Fibroblast of skin of back (primary cell): ENCODE measurements around the gene FOXE1.
A peak's percentile ranks its signal among the peaks of the same experiment; 100 is the strongest.

Experiments used
- DNase-seq: peaks from one replicate; pipeline ENCODE4 v3.0.0-alpha.2; 2013

FOXE1 gene

DNA sequence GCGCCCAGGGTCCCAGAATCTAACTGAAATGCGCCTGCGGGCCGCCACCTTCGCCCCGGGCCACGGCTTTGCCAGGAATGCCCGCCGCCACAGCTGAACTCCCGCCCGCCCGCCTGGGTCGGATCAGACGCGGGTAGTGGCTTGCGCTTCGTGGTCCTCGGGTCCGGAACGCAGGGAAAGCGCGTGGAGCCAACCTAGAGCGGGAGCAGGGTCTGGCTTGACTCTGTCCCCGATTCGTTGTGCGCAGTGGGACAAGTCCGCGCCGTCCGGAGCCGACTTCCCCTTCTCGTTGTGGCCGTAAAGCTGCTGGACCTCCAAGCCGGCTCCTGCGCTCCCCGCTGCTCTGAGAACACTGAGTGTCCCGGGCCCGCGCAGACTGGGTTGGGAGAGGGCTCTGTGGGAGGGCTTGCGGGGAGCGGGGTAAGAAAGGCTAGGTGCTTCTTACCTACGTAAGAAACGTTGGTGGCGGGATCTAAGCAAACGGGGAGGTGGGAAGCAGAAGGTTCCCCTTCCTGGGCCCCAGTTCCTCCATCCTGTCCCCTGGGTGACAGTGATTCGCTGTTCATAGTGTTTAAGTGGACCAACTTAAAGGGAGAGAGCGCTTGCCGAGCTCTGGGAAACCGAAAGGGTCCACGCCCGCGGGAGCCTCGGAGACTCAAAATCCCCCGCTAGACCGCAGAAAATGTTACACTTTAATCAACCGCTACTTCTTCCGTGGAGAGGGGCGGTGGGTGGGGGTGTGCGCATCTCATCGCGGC, 4.4 kb upstream of the FOXE1 start:
- no peak for DNase-seq

GRCh38 chr9:97849980-97850379, 3.0 kb upstream of the FOXE1 start:
- no peak for DNase-seq

GRCh38 chr9:97850746-97851445, 2.1 kb upstream of the FOXE1 start:
- DNase-seq, result no peak

DNA sequence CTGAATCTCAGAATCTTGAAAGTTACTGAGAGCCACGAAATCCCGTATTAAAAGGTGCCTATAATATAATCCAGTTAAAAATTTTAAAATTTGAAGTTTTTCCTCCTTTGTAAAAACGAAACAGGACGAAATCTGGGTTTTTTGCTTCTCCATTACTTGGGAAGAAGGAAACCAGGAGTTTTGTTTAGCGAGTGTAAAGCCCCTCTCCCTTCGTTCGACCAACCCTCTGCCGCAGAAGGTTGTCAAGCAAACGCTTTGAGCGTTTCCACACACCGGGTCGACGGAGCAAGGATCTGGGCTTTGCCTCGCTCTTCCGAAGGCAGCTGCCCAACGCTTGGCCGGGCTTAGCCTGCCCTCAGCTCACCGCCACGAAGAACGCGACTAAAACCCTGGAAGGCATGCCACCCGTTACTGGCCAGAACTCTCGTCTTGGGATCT, 1.6 kb upstream of the FOXE1 start:
- DNase-seq, result no peak

DNA sequence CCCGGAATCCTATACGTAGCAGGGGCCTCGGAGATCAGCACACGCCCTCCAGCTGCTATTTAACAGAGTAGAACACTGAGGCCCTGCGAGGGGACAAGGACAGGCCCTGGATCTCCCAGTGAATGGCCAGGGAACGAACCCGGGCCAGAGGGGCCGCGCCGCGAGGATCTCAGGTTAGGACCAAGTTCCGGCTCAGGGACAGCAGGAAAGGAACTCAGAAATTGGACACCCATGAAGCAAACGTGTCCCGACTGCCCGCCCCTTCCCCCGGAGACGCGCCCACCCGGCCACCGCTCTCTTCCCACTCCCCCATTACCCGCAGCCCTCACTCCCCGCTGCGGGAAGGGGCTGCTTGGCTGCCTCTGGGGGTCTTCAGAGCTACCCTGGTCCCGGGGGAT, 1.0 kb upstream of the FOXE1 start:
- no peak for DNase-seq

DNA sequence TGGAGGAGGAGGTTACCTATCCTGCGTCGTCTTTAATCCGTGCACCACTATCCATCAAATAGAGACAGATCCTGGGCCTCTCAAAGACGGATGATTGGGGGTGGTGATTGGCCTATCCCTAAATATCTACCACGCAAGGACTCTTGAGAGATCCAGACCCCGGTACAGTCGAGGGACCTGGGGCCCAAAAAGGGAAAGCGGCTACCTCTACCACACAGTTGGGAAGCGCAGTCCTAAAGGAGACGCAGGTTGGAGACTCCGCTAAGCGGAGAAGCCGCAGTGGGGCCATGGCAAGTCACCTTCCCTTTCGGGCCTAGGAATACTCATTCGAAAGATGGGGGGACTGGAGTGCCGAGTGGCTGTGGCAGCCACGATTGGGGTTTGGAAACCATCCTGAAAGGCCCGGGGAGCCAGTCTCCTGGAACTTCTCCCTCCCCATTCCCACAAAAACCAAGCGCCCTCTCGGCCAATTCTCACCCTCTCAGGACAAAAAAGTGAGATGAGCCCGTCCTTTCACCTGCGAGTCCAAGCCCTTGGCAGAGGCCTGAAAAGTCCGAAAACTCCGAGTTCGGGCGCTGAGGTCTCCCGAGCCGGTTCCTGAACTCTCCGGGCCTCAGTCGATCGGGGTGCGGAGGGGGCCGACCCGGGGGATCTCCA, 499 bp upstream of the FOXE1 start:
- no peak for DNase-seq

DNA sequence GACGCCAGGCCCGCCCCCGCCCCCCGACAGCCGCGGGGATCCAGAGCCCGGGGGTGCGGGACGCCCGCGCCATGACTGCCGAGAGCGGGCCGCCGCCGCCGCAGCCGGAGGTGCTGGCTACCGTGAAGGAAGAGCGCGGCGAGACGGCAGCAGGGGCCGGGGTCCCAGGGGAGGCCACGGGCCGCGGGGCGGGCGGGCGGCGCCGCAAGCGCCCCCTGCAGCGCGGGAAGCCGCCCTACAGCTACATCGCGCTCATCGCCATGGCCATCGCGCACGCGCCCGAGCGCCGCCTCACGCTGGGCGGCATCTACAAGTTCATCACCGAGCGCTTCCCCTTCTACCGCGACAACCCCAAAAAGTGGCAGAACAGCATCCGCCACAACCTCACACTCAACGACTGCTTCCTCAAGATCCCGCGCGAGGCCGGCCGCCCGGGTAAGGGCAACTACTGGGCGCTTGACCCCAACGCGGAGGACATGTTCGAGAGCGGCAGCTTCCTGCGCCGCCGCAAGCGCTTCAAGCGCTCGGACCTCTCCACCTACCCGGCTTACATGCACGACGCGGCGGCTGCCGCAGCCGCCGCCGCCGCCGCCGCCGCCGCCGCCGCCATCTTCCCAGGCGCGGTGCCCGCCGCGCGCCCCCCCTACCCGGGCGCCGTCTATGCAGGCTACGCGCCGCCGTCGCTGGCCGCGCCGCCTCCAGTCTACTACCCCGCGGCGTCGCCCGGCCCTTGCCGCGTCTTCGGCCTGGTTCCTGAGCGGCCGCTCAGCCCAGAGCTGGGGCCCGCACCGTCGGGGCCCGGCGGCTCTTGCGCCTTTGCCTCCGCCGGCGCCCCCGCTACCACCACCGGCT, 1.0 kb downstream of the FOXE1 start:
- peak; percentile 41 for DNase-seq

DNA sequence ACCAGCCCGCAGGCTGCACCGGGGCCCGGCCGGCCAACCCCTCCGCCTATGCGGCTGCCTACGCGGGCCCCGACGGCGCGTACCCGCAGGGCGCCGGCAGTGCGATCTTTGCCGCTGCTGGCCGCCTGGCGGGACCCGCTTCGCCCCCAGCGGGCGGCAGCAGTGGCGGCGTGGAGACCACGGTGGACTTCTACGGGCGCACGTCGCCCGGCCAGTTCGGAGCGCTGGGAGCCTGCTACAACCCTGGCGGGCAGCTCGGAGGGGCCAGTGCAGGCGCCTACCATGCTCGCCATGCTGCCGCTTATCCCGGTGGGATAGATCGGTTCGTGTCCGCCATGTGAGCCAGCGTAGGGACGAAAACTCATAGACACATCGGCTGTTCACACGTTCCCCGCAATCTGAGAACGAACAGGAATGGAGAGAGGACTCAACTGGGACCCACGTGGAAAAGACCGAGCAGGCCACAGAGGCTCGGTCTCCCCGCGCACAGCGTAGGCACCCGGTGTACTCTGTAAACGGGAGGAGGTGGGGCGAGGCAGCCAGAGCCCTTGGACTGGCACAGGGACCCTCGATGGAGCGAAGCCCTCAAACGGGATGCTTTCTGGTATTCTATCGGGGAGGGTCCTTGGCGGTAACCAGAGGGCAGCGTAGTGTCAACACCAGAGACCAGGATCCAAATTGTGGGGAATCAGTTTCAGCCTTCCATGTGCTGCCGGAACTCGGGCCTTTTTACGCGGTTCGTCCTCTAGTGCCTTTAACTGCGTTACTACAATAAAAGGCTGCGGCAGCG, 1.9 kb downstream of the FOXE1 start:
- DNase-seq, result no peak

- DNase-seq, result no peak
Observed at GRCh38 chr9:97855486-97855875, 2.5 kb downstream of the FOXE1 start.

- no peak for DNase-seq
Observed at GRCh38 chr9:97855899-97856298, 2.9 kb downstream of the FOXE1 start.

DNA sequence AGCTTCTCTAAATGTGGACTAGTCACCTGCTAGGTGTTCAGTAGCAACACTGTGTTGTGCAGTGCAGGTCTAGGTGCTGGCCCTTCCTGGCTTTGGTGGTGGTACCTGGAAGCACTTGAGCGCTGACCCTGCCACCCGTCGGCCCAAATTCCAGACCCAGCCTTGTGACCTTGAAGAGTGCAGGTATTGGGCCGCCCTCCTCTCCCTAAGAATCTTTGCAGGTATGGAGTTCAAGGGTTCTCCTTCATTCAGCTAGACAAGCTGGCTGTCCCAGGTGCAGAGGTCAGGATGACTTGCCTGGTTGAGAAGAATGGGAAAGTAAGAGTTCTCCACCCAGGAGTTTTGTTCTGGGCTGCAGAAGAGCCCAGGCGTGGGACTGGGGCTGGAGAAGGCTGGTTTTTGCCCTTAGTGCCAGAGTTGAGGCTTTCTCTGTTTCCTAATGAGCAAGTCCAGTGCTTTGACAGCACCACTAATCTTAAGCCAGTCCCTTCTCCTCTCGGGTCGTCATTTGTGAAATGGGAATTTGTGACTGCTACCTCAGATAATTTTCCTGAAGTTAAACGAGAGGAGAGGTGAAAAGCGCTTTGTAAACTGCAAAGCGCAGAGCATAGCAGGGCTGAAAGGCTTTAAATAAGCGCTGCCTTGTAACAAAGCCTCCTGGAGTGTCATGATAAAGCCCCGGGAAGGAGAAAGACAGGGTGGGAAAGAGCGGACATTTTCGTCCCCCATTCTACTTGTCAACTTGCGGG, 4.0 kb downstream of the FOXE1 start:
- DNase-seq, result no peak

DNA sequence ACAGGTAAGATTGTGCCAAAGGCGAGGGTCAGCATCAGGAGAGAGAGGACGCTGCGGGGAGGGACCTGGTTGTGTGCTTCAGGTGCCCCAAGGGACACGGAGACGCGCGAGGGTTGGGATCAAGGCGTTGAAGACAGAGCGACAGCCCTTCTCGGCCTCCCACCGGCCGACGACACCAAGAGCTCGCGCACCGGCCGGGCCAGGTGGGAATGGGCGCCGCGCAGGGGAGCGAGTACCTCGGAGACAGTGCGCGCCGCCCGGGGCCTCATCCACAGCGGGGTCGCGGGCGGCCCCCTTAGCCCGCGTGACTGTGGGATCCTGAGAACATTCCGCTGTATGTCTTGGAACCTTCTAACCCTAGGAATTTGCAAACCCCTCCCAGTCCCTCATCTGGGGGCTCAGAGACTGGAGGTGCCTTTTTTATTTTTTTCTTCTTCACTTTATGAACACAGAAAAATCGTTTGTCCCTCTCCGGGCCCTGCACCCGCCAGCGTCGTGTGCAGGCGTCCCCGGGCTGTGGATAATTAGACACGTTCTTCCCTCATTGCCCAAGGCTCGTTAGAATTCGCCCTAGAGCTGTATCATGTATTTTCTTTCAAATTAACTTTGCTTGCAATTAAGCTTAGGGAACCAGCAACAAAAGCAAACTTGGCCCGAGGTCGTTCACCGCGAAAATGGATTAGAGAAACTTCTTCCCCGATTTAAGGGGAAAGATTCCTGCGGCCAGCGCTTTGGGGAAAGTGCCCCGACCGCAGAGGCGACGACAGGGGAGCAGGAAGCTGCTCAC, 4.8 kb downstream of the FOXE1 start:
- no peak for DNase-seq

GRCh38 chr9:97858393-97858713, 5.3 kb downstream of the FOXE1 start:
- DNase-seq, result no peak

DNA sequence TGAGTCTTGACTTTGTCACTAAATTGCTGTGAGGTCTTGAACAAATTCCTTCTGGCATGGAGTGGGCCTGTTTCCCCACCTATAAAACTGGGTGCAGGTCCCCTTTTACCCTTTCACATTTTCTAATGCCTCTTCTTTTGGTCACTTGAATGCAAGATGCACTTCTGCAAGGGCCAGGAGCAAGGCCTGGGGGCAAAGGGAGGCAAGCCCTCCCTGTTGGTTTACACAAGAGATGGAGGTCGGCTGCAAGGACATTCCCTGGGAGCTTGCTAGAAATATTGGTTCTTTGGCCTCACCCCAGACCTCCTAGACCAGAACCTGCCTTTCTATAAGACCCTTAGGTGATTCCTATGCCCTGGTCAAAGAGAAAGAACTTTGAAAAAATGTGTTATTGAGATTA, 5.8 kb downstream of the FOXE1 start:
- DNase-seq, result no peak

DNA sequence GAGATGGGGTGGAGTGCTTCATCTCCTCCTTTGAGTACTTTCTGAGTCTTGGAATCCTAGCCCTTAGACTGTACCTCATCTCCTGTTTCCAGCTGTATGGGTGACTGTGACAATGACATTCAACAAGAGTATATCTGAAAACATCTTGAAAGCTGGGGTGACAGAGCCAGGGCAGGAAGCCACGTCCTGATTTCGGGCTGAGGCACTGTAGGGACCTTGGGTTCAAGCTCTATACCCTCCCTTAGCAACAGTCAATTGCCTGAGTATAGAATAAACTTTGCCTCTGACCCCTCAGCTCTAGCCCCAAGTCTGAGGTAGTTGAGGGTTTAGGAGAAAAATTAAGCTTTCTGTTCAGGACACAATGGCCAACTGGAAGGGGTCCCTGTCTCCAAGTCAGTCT, 6.3 kb downstream of the FOXE1 start:
- DNase-seq, result no peak

DNA sequence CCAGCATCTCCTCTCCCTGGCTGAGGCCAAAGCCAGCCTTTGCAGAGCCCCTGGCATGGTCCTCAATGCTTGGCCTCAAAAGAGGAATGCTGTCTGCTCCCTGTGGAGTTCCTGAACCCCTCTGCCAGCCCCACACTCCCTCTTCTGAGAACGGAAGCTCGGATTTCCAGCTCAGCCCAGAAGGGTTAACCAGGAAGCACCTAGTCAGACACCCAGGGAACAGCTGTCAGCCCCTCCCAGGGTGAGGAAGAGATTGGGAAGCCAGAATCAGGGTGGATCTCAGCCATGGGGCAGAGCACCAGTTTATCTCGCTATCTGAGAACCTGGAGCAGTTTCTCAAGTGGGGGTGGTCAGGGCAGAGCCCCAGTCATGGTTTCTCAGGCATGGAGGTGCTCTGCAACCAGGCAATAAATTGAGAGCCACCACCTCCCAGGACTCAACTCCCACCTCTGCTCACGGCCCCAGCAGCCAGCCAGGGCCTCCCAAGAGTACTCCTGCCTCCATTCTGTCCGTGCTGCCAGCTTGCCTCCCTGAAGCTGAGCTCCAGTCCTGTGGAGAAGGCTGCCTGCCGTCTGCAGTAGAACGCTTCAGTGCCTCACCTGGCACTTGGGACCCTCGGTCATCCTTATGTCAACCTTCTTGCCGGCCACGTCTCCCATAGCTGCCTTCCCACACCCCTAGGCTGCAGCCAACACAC, 7.6 kb downstream of the FOXE1 start:
- no peak for DNase-seq

DNA sequence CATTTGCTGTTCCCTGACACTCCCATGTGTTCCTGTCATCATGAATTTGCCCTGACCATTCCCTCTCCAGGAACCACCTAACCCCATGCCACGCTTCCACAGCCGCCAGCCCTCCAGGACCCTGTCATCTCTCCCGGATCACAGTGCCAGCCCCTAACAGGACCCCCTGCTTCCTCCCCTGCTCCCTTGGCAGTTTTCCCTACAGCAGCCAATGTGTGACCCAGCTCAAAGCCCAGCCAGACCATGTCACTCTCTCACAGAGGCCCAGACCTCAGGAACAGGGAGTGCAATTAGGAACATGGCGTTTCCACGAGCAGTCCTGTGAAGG, 8.1 kb downstream of the FOXE1 start:
- no peak for DNase-seq

DNA sequence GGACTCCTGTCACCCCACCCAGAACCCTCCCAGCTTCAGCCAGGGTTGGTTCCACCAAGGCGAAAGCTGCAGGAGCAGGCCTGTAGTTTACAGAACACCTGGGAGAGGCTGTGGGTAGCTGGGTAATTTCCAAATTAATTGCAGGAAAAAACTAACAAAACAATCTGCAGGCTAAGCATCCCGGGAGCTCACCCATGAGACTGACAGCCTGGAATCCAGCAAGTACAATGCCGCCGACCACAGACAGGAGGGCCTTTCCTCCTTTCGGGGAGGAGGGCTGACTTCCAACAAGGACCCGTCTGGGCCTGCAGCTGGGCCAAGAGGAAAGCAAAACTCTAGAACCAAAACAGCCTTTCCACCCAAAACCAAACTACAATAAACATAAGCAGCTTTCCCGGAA, 10.3 kb downstream of the FOXE1 start:
- DNase-seq, result no peak

DNA sequence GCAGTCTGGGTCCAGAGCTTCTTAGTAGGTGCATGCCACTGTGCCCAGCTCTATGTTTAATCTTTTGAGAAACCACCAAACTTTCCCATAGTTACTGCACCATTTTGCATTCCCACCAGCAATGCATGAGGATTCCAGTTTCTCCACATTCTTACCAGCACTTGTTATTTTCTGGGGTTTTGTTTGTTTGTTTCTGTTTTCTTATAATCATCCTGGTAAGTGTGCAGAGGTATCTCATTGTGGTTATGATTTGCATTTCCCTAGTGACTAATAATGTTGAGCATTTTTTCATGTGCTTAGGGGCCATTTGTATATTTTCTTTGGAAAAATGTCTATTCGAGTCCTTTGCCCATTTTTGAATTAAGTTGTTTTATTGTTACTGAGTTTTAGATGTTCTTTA, 11.4 kb downstream of the FOXE1 start:
- no peak for DNase-seq

- no peak for DNase-seq
Observed at GRCh38 chr9:97866300-97866699, 13.3 kb downstream of the FOXE1 start.
